ENCODE data around the gene EIF2B4. TPM values are rescaled to one million over a fixed set of nuclear protein-coding genes. Genes with fewer than 3 reads are reported as not detected.

Gene EIF2B4
- total and polyA plus RNA-seq, 2 of the 13 experiments (the other 11 are each of a cell fraction or from before 2014, with no cell fraction given) = 91.5 to 96.4 TPM

GRCh38 chr2:27370026-27370815 lies at the start of gene EIF2B4, which contains the start of gene SNX17 (continued):
- TF ChIP-seq, protein P1, sequence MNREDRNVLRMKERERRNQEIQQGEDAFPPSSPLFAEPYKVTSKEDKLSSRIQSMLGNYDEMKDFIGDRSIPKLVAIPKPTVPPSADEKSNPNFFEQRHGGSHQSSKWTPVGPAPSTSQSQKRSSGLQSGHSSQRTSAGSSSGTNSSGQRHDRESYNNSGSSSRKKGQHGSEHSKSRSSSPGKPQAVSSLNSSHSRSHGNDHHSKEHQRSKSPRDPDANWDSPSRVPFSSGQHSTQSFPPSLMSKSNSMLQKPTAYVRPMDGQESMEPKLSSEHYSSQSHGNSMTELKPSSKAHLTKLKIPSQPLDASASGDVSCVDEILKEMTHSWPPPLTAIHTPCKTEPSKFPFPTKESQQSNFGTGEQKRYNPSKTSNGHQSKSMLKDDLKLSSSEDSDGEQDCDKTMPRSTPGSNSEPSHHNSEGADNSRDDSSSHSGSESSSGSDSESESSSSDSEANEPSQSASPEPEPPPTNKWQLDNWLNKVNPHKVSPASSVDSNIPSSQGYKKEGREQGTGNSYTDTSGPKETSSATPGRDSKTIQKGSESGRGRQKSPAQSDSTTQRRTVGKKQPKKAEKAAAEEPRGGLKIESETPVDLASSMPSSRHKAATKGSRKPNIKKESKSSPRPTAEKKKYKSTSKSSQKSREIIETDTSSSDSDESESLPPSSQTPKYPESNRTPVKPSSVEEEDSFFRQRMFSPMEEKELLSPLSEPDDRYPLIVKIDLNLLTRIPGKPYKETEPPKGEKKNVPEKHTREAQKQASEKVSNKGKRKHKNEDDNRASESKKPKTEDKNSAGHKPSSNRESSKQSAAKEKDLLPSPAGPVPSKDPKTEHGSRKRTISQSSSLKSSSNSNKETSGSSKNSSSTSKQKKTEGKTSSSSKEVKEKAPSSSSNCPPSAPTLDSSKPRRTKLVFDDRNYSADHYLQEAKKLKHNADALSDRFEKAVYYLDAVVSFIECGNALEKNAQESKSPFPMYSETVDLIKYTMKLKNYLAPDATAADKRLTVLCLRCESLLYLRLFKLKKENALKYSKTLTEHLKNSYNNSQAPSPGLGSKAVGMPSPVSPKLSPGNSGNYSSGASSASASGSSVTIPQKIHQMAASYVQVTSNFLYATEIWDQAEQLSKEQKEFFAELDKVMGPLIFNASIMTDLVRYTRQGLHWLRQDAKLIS (CRISPR knock-in tag; IDR thresholded peaks at IDR 0.05) = peak; percentile 35; the same call in 1 of the 2 replicates
- peak; percentile 92 for TF ChIP-seq ZNF776 (CRISPR knock-in tag; IDR thresholded peaks at IDR 0.05)
- peak; percentile 99 for TF ChIP-seq THAP11 (CRISPR knock-in tag; IDR thresholded peaks at IDR 0.05)
- TF ChIP-seq ZNF574 (CRISPR knock-in tag; IDR thresholded peaks at IDR 0.05) = peak; percentile 99
- TF ChIP-seq, protein P2, sequence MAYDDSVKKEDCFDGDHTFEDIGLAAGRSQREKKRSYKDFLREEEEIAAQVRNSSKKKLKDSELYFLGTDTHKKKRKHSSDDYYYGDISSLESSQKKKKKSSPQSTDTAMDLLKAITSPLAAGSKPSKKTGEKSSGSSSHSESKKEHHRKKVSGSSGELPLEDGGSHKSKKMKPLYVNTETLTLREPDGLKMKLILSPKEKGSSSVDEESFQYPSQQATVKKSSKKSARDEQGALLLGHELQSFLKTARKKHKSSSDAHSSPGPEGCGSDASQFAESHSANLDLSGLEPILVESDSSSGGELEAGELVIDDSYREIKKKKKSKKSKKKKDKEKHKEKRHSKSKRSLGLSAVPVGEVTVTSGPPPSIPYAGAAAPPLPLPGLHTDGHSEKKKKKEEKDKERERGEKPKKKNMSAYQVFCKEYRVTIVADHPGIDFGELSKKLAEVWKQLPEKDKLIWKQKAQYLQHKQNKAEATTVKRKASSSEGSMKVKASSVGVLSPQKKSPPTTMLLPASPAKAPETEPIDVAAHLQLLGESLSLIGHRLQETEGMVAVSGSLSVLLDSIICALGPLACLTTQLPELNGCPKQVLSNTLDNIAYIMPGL (CRISPR knock-in tag; IDR thresholded peaks at IDR 0.05; ENCODE audit: borderline replicate concordance in 1 of 2, low read depth in 1 of 2) = peak; percentile 99 to 100
- peak; percentile 90; the same call in 1 of the 2 replicates for TF ChIP-seq HOXD1 (CRISPR knock-in tag; IDR thresholded peaks at IDR 0.05)
- no peak for TF ChIP-seq ZFP36L1 (CRISPR knock-in tag; IDR thresholded peaks at IDR 0.05)
- peak; percentile 85 for TF ChIP-seq CREB1 (IDR thresholded peaks at IDR 0.05)
- peak; percentile 96 for TF ChIP-seq CREB1 (CRISPR knock-in tag; IDR thresholded peaks at IDR 0.05)
- TF ChIP-seq ZNF350 (CRISPR knock-in tag; IDR thresholded peaks at IDR 0.05; ENCODE audit: borderline replicate concordance, low read depth) = peak; percentile 100
- peak; percentile 70 for TF ChIP-seq ESRRA (CRISPR knock-in tag; IDR thresholded peaks at IDR 0.05; ENCODE audit: low read depth)
- peak; percentile 95 for TF ChIP-seq YEATS2 (CRISPR knock-in tag; IDR thresholded peaks at IDR 0.05; ENCODE audit: borderline replicate concordance)
- peak; percentile 82; the same call in 1 of the 2 replicates for TF ChIP-seq ZFAT (CRISPR knock-in tag; conservative IDR thresholded peaks at IDR 0.05)
- peak; percentile 93 for TF ChIP-seq ERF (CRISPR knock-in tag; IDR thresholded peaks at IDR 0.05)
- peak; percentile 45; the same call in 1 of the 2 replicates for TF ChIP-seq ZNF558 (CRISPR knock-in tag; IDR thresholded peaks at IDR 0.05; ENCODE audit: borderline replicate concordance)
- peak; percentile 88; the same call in 1 of the 2 replicates for TF ChIP-seq NFKB2 (CRISPR knock-in tag; IDR thresholded peaks at IDR 0.05; ENCODE audit: borderline replicate concordance)
- TF ChIP-seq ETS1 (CRISPR knock-in tag; IDR thresholded peaks at IDR 0.05) = peak; percentile 75; the same call in 1 of the 2 replicates
- TF ChIP-seq ZNF30 (CRISPR knock-in tag; IDR thresholded peaks at IDR 0.05) = peak; percentile 73; the same call in 1 of the 2 replicates
- TF ChIP-seq PRMT3 (CRISPR knock-in tag; IDR thresholded peaks at IDR 0.05; ENCODE audit: borderline replicate concordance, low read depth) = 0 out of 2 replicates have a peak, but pooled peaks have one; percentile 67
